IPS-18a (cell line): ENCODE data around the gene ANKRD36B.
"Not testable (repeated sequence)": the region's sequence is repeated elsewhere in the genome, so short reads cannot be mapped to it uniquely, and the experiment has no call there.

Experiments used
- H3K27ac ChIP-seq: one replicate; pipeline ENCODE4 v1.5.1; 2013; ENCODE audit warnings: low read length
- H3K27me3 ChIP-seq: one replicate; pipeline ENCODE4 v1.6.1; 2013; ENCODE audit warnings: mild to moderate bottlenecking, low read length; ENCODE audit not compliant: control insufficient read depth, insufficient read depth
- H3K36me3 ChIP-seq: one replicate; pipeline ENCODE4 v1.6.1; 2013; ENCODE audit warnings: low read depth, low read length; ENCODE audit not compliant: control insufficient read depth
- H3K4me1 ChIP-seq: one replicate; pipeline ENCODE4 v1.6.1; 2013; ENCODE audit warnings: low read depth, low read length; ENCODE audit not compliant: control insufficient read depth
- H3K4me3 ChIP-seq: one replicate; pipeline ENCODE4 v1.5.1; 2013; ENCODE audit warnings: low read length
- H3K9ac ChIP-seq: one replicate; pipeline ENCODE4 v1.6.1; 2013; ENCODE audit warnings: mild to moderate bottlenecking, low read length, moderate library complexity
- H3K9me3 ChIP-seq: one replicate; pipeline ENCODE4 v1.6.1; 2013; ENCODE audit warnings: low read depth, low read length; ENCODE audit not compliant: control insufficient read depth

Gene ANKRD36B

DNA sequence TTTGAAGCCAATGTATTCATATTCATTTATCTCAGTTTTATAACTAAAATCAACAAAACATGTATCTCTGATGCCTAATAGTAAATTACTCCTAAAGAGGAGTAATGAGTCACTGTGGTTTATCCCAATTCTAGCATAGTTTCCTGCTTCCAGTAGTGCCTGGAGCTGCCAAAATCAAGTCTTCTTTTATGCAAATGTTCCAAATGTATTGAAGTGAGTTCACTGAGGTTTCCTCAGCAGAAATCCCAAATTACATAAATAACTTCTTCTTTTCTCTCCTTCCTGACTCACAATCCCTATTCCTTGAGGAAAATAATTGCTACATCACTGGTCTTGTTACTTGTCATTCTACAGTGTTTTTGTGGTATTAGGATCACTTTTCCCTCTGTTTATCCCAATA lies 44.8 kb downstream of the ANKRD36B start:
- not testable (repeated sequence) for H3K9ac ChIP-seq, H3K4me1 ChIP-seq, H3K4me3 ChIP-seq, H3K36me3 ChIP-seq, H3K9me3 ChIP-seq, H3K27me3 ChIP-seq, H3K27ac ChIP-seq

DNA sequence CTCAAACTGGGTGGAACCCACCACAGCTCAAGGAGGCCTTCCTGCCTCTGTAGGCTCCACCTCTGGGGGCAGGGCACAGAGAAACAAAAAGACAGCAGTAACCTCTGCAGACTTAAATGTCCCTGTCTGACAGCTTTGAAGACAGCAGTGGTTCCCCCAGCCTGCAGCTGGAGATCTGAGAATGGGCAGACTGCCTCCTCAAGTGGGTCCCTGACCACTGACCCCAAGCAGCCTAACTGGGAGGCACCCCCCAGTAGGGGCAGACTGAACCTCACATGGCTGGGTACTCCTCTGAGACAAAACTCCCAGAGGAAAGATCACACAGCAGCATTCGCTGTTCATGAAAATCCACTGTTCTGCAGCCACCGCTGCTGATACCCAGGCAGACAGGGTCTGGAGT lies 63.8 kb downstream of the ANKRD36B start:
- H3K9me3 ChIP-seq, H3K27me3 ChIP-seq, H3K4me3 ChIP-seq, H3K36me3 ChIP-seq, H3K4me1 ChIP-seq, H3K27ac ChIP-seq, H3K9ac ChIP-seq: not testable (repeated sequence)

DNA sequence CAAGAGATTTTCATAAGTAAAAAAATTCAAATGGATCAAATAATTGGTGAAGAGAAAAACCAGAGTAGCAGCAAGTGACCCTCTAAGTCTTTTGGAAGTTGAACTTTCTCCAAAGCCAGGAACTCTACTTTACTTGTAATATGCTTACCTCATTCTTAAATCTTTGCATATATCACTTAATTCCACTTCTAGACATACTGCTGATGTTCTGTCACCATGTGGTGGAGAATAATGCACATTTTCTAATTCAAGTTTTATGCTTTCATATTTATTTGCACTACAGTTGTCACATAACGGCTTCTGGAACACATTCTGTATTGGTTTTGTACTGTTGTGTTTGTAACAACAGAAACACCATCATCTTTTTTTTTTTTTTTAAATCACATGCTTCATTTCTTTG lies 65.9 kb downstream of the ANKRD36B start:
- not testable (repeated sequence) for H3K27ac ChIP-seq, H3K36me3 ChIP-seq, H3K9me3 ChIP-seq, H3K4me1 ChIP-seq, H3K9ac ChIP-seq, H3K4me3 ChIP-seq, H3K27me3 ChIP-seq

DNA sequence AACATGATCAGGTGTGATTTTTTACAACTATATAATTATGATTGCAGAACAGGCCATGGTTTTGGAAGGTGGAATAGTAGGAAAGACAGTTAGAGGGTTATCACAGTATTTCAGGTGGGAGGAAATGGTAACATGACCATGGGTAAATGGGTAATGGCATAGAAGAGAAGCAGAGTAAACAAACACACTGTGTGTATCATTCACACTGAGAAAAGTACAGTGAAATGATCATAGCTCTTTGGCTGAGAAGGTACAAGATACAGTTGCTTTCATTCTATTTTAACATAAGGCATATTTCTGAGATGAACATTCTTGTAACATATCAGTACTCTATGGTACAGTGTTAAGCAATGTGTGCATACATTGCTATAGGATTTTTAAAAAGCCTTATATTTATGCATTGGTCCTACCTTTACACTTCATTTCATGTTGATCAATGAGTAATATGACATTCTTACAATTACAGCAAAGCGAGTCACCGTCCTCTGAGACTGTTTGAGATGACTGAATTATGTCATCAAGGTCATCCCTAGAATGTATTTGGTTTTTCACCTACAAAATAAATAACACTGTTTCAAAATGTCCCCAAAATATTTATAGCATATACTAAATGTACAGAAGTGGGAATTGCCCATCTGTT lies 66.6 kb downstream of the ANKRD36B start:
- not testable (repeated sequence) for H3K27ac ChIP-seq, H3K27me3 ChIP-seq, H3K4me1 ChIP-seq, H3K36me3 ChIP-seq, H3K9me3 ChIP-seq, H3K4me3 ChIP-seq, H3K9ac ChIP-seq

DNA sequence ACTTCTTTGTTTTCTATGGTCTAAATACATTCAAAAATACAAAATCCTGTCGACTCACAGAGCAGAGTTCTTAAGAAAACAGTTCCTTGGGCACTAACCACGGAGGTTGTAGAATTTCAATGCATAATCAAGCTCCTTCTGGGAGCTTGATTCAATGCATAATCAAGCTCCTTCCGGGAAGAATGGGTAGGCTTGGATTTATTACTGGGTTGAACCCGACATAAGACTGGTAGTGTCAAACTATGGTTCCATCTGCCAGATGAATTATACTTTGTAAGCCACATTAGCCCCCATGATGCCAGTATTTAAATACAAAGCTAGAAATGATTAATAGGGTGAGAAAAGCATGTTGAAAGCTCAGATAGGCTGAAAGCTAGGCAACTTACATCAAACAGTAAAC lies 94.0 kb downstream of the ANKRD36B start:
- not testable (repeated sequence) for H3K9ac ChIP-seq, H3K9me3 ChIP-seq, H3K36me3 ChIP-seq, H3K27ac ChIP-seq, H3K27me3 ChIP-seq, H3K4me3 ChIP-seq, H3K4me1 ChIP-seq

DNA sequence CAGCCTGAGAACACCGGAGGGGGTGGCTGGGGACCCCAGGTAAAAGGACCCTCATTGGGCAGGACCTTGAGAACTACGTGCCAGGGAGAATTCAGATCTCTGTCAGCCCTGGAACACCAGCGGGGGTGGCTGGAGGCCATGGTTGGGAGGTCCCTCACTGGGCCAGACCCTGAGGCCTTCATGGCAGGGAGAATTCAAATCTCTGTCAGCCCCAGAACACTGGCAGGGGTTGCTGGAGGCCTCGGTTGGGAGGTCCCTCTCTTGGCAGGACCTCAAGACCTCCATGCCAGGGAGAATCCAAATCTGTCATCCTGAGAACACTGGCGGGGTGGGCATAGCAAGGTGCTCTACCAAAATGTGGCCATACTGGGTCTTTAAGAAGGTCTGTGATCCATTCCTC lies 99.5 kb downstream of the ANKRD36B start:
- H3K27ac ChIP-seq, H3K27me3 ChIP-seq, H3K36me3 ChIP-seq, H3K4me3 ChIP-seq, H3K9me3 ChIP-seq, H3K9ac ChIP-seq, H3K4me1 ChIP-seq: not testable (repeated sequence)
